Gastrocnemius medialis (tissue), 4 donors: Measurements from ENCODE around the gene CEBPB. TPM values are rescaled to one million over a fixed set of nuclear protein-coding genes. Genes with fewer than 3 reads are reported as not detected.
A peak's percentile ranks its signal among the peaks of the same experiment; 100 is the strongest.

Experiments
- ATAC-seq, 2 donors: fragments of 150-250 bp; one replicate each; pipeline ENCODE4 v1.9.1; 2016
- DNase-seq, 2 donors: peaks; one replicate each; pipeline ENCODE4 v3.0.0-alpha.2; 2019
- H3K27ac ChIP-seq, 4 donors: fragments of 200-600 bp; sonication (generic); 1 replicate in 1 of 4; 2 replicates in 3 of 4; pipeline ENCODE4 v1.5.1; 2016 to 2018; ENCODE audit warnings: mild to moderate bottlenecking in 2 of 4, moderate library complexity in 1 of 4
- H3K27me3 ChIP-seq, 3 donors: fragments of 200-600 bp; sonication (generic) in 2 of 3; 1 replicate in 1 of 3; 2 replicates in 2 of 3; pipeline versions ENCODE4 v1.5.1 to v1.6.0; 2016 to 2019; ENCODE audit warnings: mild to moderate bottlenecking in 1 of 3, moderate library complexity in 1 of 3
- H3K36me3 ChIP-seq, 2 donors: fragments of 200-600 bp; sonication (generic) in 1 of 2; one replicate each; pipeline ENCODE4 v1.5.1; 2017 to 2018
- H3K4me1 ChIP-seq, 2 donors: fragments of 200-600 bp; sonication (generic) in 1 of 2; one replicate each; pipeline ENCODE4 v1.5.1; 2016 to 2017; ENCODE audit warnings: mild to moderate bottlenecking in 2 of 2
- H3K4me3 ChIP-seq, 4 donors: fragments of 200-600 bp; sonication (generic) in 3 of 4; 1 replicate in 1 of 4; 2 replicates in 3 of 4; pipeline ENCODE4 v1.5.1; 2016 to 2019; ENCODE audit warnings: mild to moderate bottlenecking in 2 of 4
- H3K9me3 ChIP-seq, 3 donors: fragments of 200-600 bp; sonication (generic) in 2 of 3; 1 replicate in 1 of 3; 2 replicates in 2 of 3; pipeline ENCODE4 v1.5.1; 2016 to 2019
- CTCF ChIP-seq, 5 experiments: fragments of 450-650 bp in 3 of 5; fragments of 200-600 bp in 2 of 5; sonication (generic) in 2 of 5; IDR thresholded peaks in 4 of 5; conservative IDR thresholded peaks in 1 of 5; 1 replicate in 4 of 5; 2 replicates in 1 of 5; pipeline ENCODE4 v1.5.1; 2016 to 2019; ENCODE audit warnings: antibody characterized with exemption in 5 of 5, mild to moderate bottlenecking in 3 of 5, moderate library complexity in 3 of 5
- POLR2A ChIP-seq, 2 donors: fragments of 450-650 bp; IDR thresholded peaks; one replicate each; pipeline ENCODE4 v1.6.1; 2017; ENCODE audit warnings: antibody characterized with exemption in 2 of 2, mild to moderate bottlenecking in 2 of 2, moderate library complexity in 2 of 2
- in situ Hi-C, 4 donors: fragments of 200-750 bp; cut with MboI; loops; one replicate each; pipeline versions ENCODE4 v1.15.0 to v1.8.0; 2017; ENCODE audit warnings: low sequenced_read_pairs in 4 of 4
- intact Hi-C: fragments of 100-400 bp; cut with DNase I; formaldehyde crosslinking; loops from one replicate; pipeline ENCODE4 v1.15.1; 2023; ENCODE audit warnings: low total_unique reads
- total RNA-seq, 4 donors: library from RNA; depleted of rRNA; stranded (reverse); fragments of >200 nt; gene quantifications; one replicate each; pipeline versions ENCODE4 v1.1.0 to v1.2.3, GENCODE V29; 2016

Gene CEBPB
- total RNA-seq, 4 donors from 2014 or later, result 219 to 434 (median 321) TPM

GRCh38 chr20:50169329-50169823 is 21.3 kb upstream of the CEBPB start:
- H3K27ac ChIP-seq, result peak overlapping the region in 3 of 4 donors; percentile 45 to 97 (median 95)
- peaks cover 31 to 41% of the 10 kb centered on the region in 2 donors for H3K4me1 ChIP-seq
- ATAC-seq, result no peak
- no peaks in the 10 kb centered on the region for H3K27me3 ChIP-seq
- intact Hi-C loops (loop anchor here (1.0 to 5.0 kb wide), 3 partner anchors 38 to 187 kb away; partner anchors contain the start of gene SNAI1), in situ Hi-C loops (loop anchor here in 3 of 4 donors (5.0 to 10.0 kb wide), 3 partner anchors 47 to 185 kb away; partner anchors contain the start of gene SNAI1 (in 1 of the 3))
- no peaks in the 10 kb centered on the region for H3K9me3 ChIP-seq
- TF ChIP-seq POLR2A (IDR thresholded peaks at IDR 0.05) (no peak), CTCF (IDR thresholded peaks at IDR 0.05 in 4 of 5, conservative IDR thresholded peaks at IDR 0.05 in 1 of 5) (peak; percentile 93 to 98 (median 97))
- no peaks in the 10 kb centered on the region for H3K36me3 ChIP-seq
- DNase-seq, result peak in 1 of 2 donors; percentile 82
- no peak overlapping the region for H3K4me3 ChIP-seq

GRCh38 chr20:50170549-50171220 is 19.9 kb upstream of the CEBPB start:
- ATAC-seq, result no peak
- no peak for DNase-seq
- intact Hi-C loops, result no loop called here
- peaks cover 0 to 4% of the 10 kb centered on the region in 2 donors for H3K36me3 ChIP-seq
- peaks cover 24 to 32% of the 10 kb centered on the region in 2 donors for H3K4me1 ChIP-seq
- H3K9me3 ChIP-seq, result no peaks in the 10 kb centered on the region
- in situ Hi-C loops, result loop anchor here in 1 of 4 donors (10.0 kb wide), 1 partner anchor 196 kb away; no protein-coding TSS in a partner anchor
- no peaks in the 10 kb centered on the region for H3K27me3 ChIP-seq
- no peak overlapping the region for H3K4me3 ChIP-seq
- peak overlapping the region; percentile 87 to 91 (median 90) for H3K27ac ChIP-seq
- TF ChIP-seq POLR2A (IDR thresholded peaks at IDR 0.05) (no peak), CTCF (IDR thresholded peaks at IDR 0.05 in 4 of 5, conservative IDR thresholded peaks at IDR 0.05 in 1 of 5) (no peak)

- intact Hi-C loops, result no loop called here
- ATAC-seq, result peak; percentile 86 to 87
- H3K27ac ChIP-seq, result peak overlapping the region; percentile 87 to 91 (median 90)
- peaks cover 16 to 22% of the 10 kb centered on the region in 2 donors for H3K4me1 ChIP-seq
- no peaks in the 10 kb centered on the region for H3K27me3 ChIP-seq
- peak; percentile 82 to 90 for DNase-seq
- in situ Hi-C loops, result loop anchor here in 1 of 4 donors (10.0 kb wide), 1 partner anchor 198 kb away; no protein-coding TSS in a partner anchor
- peak overlapping the region; percentile 61 to 66 (median 64) for H3K4me3 ChIP-seq
- H3K36me3 ChIP-seq, result peaks cover 0 to 4% of the 10 kb centered on the region in 2 donors
- no peaks in the 10 kb centered on the region for H3K9me3 ChIP-seq
- TF ChIP-seq POLR2A (IDR thresholded peaks at IDR 0.05), result peak; percentile 82 to 86
- TF ChIP-seq CTCF (IDR thresholded peaks at IDR 0.05 in 4 of 5, conservative IDR thresholded peaks at IDR 0.05 in 1 of 5), result no peak
These were observed 18.1 kb upstream of the CEBPB start for GRCh38 chr20:50172347-50173013.

GRCh38 chr20:50174456-50174855 is 16.2 kb upstream of the CEBPB start:
- H3K4me1 ChIP-seq, result peaks cover 16 to 19% of the 10 kb centered on the region in 2 donors
- in situ Hi-C loops (loop anchor here in 1 of 4 donors (10.0 kb wide), 1 partner anchor 200 kb away; no protein-coding TSS in a partner anchor), intact Hi-C loops (no loop called here)
- no peak for DNase-seq
- no peaks in the 10 kb centered on the region for H3K9me3 ChIP-seq
- H3K27me3 ChIP-seq, result no peaks in the 10 kb centered on the region
- no peak for ATAC-seq
- peaks cover 0 to 4% of the 10 kb centered on the region in 2 donors for H3K36me3 ChIP-seq
- no peak overlapping the region for H3K4me3 ChIP-seq
- no peak overlapping the region for H3K27ac ChIP-seq
- no peak for TF ChIP-seq POLR2A (IDR thresholded peaks at IDR 0.05)
- TF ChIP-seq CTCF (IDR thresholded peaks at IDR 0.05 in 4 of 5, conservative IDR thresholded peaks at IDR 0.05 in 1 of 5), result no peak
